B cell (primary cell): Measurements from ENCODE around the gene LRRC45.

Experiments
- EZH2 ChIP-seq: IDR thresholded peaks from 2 replicates; pipeline ENCODE4 v1.6.1; 2012; ENCODE audit warnings: borderline replicate concordance, low read depth, mild to moderate bottlenecking, moderate library complexity, low read length; ENCODE audit not compliant: insufficient read depth, poor library complexity, severe bottlenecking
- TF ChIP-seq, protein P1 (sequence below): fragments of 200-600 bp; IDR thresholded peaks from one replicate; pipeline ENCODE4 v1.8.0; 2022; ENCODE audit warnings: antibody characterized with exemption, mild to moderate bottlenecking

DNA sequence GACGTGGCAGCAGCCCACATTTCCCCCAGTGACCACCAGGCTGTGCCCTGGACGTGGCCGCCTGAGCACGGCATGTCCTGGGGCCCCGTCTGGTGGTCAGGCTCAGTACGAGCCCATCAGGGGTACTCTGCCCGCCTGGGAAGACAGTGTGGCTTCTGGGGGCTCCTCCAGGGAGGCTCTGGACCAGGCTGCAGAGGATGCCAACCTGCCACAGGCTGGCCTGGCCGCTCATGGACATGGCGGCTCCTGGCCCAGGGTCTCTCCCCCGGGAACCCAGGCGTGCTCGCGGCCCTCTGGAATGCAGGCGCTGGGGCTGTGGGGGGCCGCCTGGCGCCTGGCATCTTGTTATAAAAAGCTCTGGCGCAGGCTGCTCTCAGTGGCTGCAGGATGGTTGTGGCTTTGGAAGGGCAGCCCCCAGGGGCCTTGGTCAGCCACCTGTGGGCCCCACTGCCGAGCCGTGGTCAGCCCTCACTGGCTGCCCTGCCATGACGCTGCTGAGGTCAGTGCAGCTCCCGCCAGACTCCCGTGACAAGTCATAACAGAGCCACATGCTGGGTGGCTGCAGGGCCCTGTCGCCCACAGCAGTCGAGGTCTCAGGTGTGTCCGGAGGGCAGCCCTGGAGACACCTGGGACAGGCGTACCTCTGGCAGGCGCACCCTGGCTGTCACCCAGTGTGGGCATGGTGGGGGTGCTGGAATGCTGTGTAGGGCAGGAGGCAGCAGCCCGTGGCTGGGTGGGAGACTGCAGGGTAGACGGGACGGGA is 15.4 kb upstream of the LRRC45 start:
- TF ChIP-seq, protein P1, sequence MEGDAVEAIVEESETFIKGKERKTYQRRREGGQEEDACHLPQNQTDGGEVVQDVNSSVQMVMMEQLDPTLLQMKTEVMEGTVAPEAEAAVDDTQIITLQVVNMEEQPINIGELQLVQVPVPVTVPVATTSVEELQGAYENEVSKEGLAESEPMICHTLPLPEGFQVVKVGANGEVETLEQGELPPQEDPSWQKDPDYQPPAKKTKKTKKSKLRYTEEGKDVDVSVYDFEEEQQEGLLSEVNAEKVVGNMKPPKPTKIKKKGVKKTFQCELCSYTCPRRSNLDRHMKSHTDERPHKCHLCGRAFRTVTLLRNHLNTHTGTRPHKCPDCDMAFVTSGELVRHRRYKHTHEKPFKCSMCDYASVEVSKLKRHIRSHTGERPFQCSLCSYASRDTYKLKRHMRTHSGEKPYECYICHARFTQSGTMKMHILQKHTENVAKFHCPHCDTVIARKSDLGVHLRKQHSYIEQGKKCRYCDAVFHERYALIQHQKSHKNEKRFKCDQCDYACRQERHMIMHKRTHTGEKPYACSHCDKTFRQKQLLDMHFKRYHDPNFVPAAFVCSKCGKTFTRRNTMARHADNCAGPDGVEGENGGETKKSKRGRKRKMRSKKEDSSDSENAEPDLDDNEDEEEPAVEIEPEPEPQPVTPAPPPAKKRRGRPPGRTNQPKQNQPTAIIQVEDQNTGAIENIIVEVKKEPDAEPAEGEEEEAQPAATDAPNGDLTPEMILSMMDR: no peak
- no peak for TF ChIP-seq EZH2
